ENCODE data around the gene SUSD2.
"Not testable (repeated sequence)": the region's sequence is repeated elsewhere in the genome, so short reads cannot be mapped to it uniquely, and the experiment has no call there.

DNA sequence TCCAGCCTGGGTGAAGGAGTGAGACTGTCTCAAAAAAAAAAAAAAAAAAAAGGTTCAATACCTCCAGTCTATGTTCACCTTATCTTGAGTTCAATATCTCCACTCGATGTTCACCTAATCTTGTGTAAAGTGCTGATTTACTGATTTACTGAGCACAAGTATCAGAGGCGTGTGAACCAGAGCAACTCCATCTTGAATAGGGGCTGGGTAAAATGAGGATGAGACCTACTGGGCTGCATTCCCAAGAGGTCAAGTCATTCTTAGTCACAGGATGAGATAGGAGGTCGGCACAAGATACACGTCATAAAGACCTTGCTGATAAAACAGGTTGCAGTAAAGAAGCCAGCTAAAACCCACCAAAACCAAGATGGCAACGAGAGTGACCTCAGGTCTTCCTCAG is 22.6 kb downstream of the SUSD2 start:
- TF ChIP-seq, protein P1, sequence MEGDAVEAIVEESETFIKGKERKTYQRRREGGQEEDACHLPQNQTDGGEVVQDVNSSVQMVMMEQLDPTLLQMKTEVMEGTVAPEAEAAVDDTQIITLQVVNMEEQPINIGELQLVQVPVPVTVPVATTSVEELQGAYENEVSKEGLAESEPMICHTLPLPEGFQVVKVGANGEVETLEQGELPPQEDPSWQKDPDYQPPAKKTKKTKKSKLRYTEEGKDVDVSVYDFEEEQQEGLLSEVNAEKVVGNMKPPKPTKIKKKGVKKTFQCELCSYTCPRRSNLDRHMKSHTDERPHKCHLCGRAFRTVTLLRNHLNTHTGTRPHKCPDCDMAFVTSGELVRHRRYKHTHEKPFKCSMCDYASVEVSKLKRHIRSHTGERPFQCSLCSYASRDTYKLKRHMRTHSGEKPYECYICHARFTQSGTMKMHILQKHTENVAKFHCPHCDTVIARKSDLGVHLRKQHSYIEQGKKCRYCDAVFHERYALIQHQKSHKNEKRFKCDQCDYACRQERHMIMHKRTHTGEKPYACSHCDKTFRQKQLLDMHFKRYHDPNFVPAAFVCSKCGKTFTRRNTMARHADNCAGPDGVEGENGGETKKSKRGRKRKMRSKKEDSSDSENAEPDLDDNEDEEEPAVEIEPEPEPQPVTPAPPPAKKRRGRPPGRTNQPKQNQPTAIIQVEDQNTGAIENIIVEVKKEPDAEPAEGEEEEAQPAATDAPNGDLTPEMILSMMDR (IDR thresholded peaks at IDR 0.05; ENCODE audit: low read depth, low read length, poor library complexity, severe bottlenecking): not testable (repeated sequence)
- TF ChIP-seq EZH2phosphoT487 (IDR thresholded peaks at IDR 0.05; ENCODE audit: borderline replicate concordance, low read length): not testable (repeated sequence)
